HUES6 (cell line): ENCODE measurements around the gene DLX2.
"Not testable (repeated sequence)": the region's sequence is repeated elsewhere in the genome, so short reads cannot be mapped to it uniquely, and the experiment has no call there.

Experiments
- H3K27ac ChIP-seq: 2 replicates; pipeline ENCODE4 v1.7.0; 2013; ENCODE audit warnings: low read depth, mild to moderate bottlenecking, low read length, inconsistent platforms
- H3K27me3 ChIP-seq: 2 replicates; pipeline ENCODE4 v1.6.1; 2013; ENCODE audit warnings: low read length; ENCODE audit not compliant: control insufficient read depth, insufficient read depth
- H3K36me3 ChIP-seq: 2 replicates; pipeline ENCODE4 v1.6.1; 2013; ENCODE audit warnings: low read length; ENCODE audit not compliant: control insufficient read depth, insufficient read depth
- H3K4me1 ChIP-seq: 2 replicates; pipeline ENCODE4 v1.6.1; 2013; ENCODE audit warnings: low read length; ENCODE audit not compliant: control insufficient read depth, insufficient read depth
- H3K4me3 ChIP-seq: 2 replicates; pipeline ENCODE4 v1.5.1; 2013; ENCODE audit warnings: low read depth, low read length
- H3K9ac ChIP-seq: one replicate; pipeline ENCODE4 v1.6.1; 2013; ENCODE audit warnings: mild to moderate bottlenecking, low read length
- H3K9me3 ChIP-seq: 2 replicates; pipeline ENCODE4 v1.6.1; 2013; ENCODE audit warnings: low read depth, low read length; ENCODE audit not compliant: control insufficient read depth, insufficient read depth

The DLX2 gene

GRCh38 chr2:172102391-172103359 lies at the start of gene DLX2:
DLX2 (minus strand) TSS chr2:172102900; CDS start chr2:172102538, 362 bp downstream.
- Histone ChIP-seq H3K27ac (no peak within 1 kb of the TSS), H3K4me3 (peak within 1 kb of the TSS; percentile 67), H3K27me3 (peaks cover 99% of the 10 kb centered on the region)

GRCh38 chr2:172147944-172148650 lies 45.4 kb upstream of the DLX2 start:
- Histone ChIP-seq H3K4me3 (no peak overlapping the region), H3K27me3 (no peaks in the 10 kb centered on the region), H3K9me3 (no peaks in the 10 kb centered on the region), H3K27ac (no peak overlapping the region), H3K4me1 (no peaks in the 10 kb centered on the region), H3K9ac (no peak overlapping the region), H3K36me3 (no peaks in the 10 kb centered on the region)

More at GRCh38 chr2:172102391-172103359, at the start of gene DLX2:
- H3K9me3 ChIP-seq: no peaks in the 10 kb centered on the region
- no peaks in the 10 kb centered on the region for H3K36me3 ChIP-seq
- peak within 1 kb of the TSS; percentile 54 for H3K9ac ChIP-seq
- peaks cover 41% of the 10 kb centered on the region for H3K4me1 ChIP-seq

- H3K27ac ChIP-seq: no peak overlapping the region
- no peaks in the 10 kb centered on the region for H3K36me3 ChIP-seq
- peaks cover 11% of the 10 kb centered on the region; the same call in 1 of the 2 replicates for H3K9me3 ChIP-seq
- no peaks in the 10 kb centered on the region for H3K4me1 ChIP-seq
- H3K27me3 ChIP-seq: no peaks in the 10 kb centered on the region
- H3K9ac ChIP-seq: no peak overlapping the region
- no peak overlapping the region for H3K4me3 ChIP-seq
Observed at GRCh38 chr2:172143817-172144216, 41.1 kb upstream of the DLX2 start.

GRCh38 chr2:172138727-172139126 lies 36.0 kb upstream of the DLX2 start:
- H3K4me3 ChIP-seq, H3K4me1 ChIP-seq, H3K27ac ChIP-seq: not testable (repeated sequence)

GRCh38 chr2:172137943-172138342 lies 35.2 kb upstream of the DLX2 start:
- Histone ChIP-seq H3K9me3 (peaks cover 11% of the 10 kb centered on the region), H3K27me3 (0 out of 2 replicates have a peak, but pooled peaks cover 3% of the 10 kb centered on the region), H3K27ac (no peak overlapping the region), H3K4me1 (peaks cover 7% of the 10 kb centered on the region), H3K36me3 (no peaks in the 10 kb centered on the region), H3K4me3 (no peak overlapping the region), H3K9ac (no peak overlapping the region)

More at GRCh38 chr2:172138727-172139126, 36.0 kb upstream of the DLX2 start:
- peaks cover 11% of the 10 kb centered on the region for H3K9me3 ChIP-seq
- H3K9ac ChIP-seq, H3K36me3 ChIP-seq, H3K27me3 ChIP-seq: not testable (repeated sequence)

GRCh38 chr2:172137109-172137508 lies 34.4 kb upstream of the DLX2 start:
- Histone ChIP-seq H3K4me1 (peaks cover 15% of the 10 kb centered on the region), H3K27ac (no peak overlapping the region), H3K9me3 (peaks cover 11% of the 10 kb centered on the region), H3K9ac (no peak overlapping the region), H3K4me3 (no peak overlapping the region), H3K36me3 (no peaks in the 10 kb centered on the region), H3K27me3 (0 out of 2 replicates have a peak, but pooled peaks cover 3% of the 10 kb centered on the region)

- Histone ChIP-seq H3K27me3 (peaks cover 6% of the 10 kb centered on the region; the same call in 1 of the 2 replicates), H3K4me1 (peaks cover 17% of the 10 kb centered on the region), H3K4me3 (no peak overlapping the region), H3K36me3 (no peaks in the 10 kb centered on the region), H3K9me3 (peaks cover 11% of the 10 kb centered on the region), H3K9ac (no peak overlapping the region), H3K27ac (no peak overlapping the region)
Observed at GRCh38 chr2:172135446-172135845, 32.7 kb upstream of the DLX2 start.

GRCh38 chr2:172134270-172134669 lies 31.6 kb upstream of the DLX2 start:
- H3K4me1 ChIP-seq: peaks cover 17% of the 10 kb centered on the region
- H3K36me3 ChIP-seq: no peaks in the 10 kb centered on the region
- H3K9me3 ChIP-seq: peaks cover 2% of the 10 kb centered on the region
- H3K4me3 ChIP-seq: no peak overlapping the region
- no peak overlapping the region for H3K27ac ChIP-seq
- H3K9ac ChIP-seq: no peak overlapping the region
- H3K27me3 ChIP-seq: peaks cover 6% of the 10 kb centered on the region; the same call in 1 of the 2 replicates

- Histone ChIP-seq H3K4me1 (peaks cover 17% of the 10 kb centered on the region), H3K9ac (no peak overlapping the region), H3K9me3 (peaks cover 2% of the 10 kb centered on the region; the same call in 1 of the 2 replicates), H3K36me3 (no peaks in the 10 kb centered on the region), H3K27ac (peak overlapping the region; percentile 46; the same call in 1 of the 2 replicates), H3K4me3 (no peak overlapping the region), H3K27me3 (peaks cover 6% of the 10 kb centered on the region; the same call in 1 of the 2 replicates)
Observed at GRCh38 chr2:172131713-172132555, 29.2 kb upstream of the DLX2 start.

GRCh38 chr2:172129404-172129803 lies 26.7 kb upstream of the DLX2 start:
- Histone ChIP-seq H3K4me3 (no peak overlapping the region), H3K27ac (no peak overlapping the region), H3K27me3 (peaks cover 6% of the 10 kb centered on the region; the same call in 1 of the 2 replicates), H3K36me3 (no peaks in the 10 kb centered on the region), H3K9ac (no peak overlapping the region), H3K9me3 (peaks cover 2% of the 10 kb centered on the region; the same call in 1 of the 2 replicates), H3K4me1 (peaks cover 17% of the 10 kb centered on the region)
